Measurements from ENCODE around the gene GNB5.
A peak's percentile ranks its signal among the peaks of the same experiment; 100 is the strongest.
"Not testable (repeated sequence)": the region's sequence is repeated elsewhere in the genome, so short reads cannot be mapped to it uniquely, and the experiment has no call there.

The GNB5 gene

GRCh38 chr15:52109559-52110451 is 81.4 kb downstream of the GNB5 start:
- no peak for DNase-seq

DNA sequence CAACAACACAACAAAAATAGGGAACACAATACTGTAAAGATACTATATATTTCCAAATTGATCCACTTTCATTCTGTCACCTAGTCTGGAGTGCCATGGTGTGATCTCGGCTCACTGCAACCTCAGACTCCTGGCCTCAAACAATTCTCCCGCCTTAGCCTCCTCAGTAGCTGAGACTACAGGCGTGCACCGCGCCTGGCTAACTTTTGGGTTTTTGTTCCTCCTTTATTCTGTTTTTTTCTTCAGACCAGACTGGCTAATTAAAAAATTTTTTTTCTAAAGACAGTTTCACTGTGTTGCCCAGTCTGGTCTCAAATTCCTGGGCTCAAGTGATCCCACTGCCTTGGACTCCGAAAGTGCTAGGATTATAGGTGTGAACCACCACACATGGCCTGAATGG is 84.0 kb downstream of the GNB5 start:
- no peak for DNase-seq

DNA sequence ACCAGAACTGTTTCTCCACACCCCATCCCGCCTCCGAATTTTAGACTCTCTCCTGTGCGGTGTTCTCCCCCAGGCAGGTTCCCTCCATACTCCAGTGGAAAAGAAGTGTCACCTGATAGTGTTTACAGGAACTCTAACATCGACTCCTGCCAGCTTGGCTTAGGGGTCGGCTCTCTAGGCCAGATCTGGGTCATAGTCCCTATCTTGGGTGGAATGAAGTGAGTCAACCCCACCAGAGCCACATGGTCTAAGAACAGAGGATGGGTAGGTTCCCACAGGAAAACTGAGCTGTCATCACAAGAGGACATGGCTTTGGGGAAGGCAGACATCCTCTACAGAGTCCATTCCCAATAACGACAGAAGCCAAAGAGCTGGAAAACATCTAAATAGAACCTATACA is 84.6 kb downstream of the GNB5 start:
- no peak for DNase-seq

- no peak for DNase-seq
These were observed 85.3 kb downstream of the GNB5 start for GRCh38 chr15:52105846-52106245.

DNA sequence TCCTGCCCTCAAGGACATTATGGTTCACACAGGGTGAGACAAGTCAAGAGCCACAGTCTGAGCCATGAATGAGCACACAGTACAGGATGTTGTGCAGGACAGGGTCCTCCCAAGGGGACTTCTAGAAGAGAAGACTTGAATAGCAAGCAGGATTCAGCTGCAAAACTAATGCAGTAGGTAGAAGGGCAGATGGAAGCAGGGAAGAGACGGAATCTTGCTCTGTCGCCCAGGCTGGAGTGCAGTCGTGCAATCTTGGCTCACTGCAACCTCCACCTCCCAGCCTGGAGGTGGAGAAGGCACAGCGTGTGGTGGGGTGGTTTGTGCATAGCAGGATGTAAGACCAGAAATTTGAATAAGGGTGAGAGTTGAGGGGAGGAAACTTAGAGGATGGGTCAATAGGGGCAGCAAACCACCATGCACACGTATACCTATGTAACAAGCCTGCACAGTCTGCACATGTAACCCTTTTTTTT is 86.6 kb downstream of the GNB5 start:
- no peak for DNase-seq

- no peak for DNase-seq
These were observed 87.7 kb downstream of the GNB5 start for GRCh38 chr15:52103217-52104207.

DNA sequence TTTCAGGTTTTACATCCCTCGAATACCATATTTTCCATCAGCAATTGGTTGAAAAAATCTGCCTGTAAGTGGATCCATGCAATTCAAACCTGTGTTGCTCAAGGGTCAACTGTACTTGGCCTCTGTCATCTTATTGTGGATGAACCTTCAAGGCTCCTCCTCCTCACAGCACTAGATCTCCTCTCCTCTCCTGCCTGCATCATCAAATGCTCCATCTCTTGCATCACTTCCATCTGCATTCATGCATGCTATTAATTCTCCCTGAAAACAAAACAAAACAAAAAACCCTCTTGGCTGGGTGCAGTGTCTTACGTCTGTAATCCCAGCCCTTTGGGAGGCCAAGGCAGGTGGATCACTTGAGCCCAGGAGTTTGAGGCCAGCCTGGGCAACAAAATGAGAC is 88.7 kb downstream of the GNB5 start:
- peak; percentile 31 for DNase-seq

GRCh38 chr15:52101542-52102323 is 89.5 kb downstream of the GNB5 start:
- DNase-seq = no peak

- DNase-seq = no peak
These were observed 90.3 kb downstream of the GNB5 start for GRCh38 chr15:52100807-52101442.

- DNase-seq = no peak
These were observed 91.4 kb downstream of the GNB5 start for GRCh38 chr15:52099651-52100272.

GRCh38 chr15:52098323-52098722 is 92.9 kb downstream of the GNB5 start:
- DNase-seq = no peak

DNA sequence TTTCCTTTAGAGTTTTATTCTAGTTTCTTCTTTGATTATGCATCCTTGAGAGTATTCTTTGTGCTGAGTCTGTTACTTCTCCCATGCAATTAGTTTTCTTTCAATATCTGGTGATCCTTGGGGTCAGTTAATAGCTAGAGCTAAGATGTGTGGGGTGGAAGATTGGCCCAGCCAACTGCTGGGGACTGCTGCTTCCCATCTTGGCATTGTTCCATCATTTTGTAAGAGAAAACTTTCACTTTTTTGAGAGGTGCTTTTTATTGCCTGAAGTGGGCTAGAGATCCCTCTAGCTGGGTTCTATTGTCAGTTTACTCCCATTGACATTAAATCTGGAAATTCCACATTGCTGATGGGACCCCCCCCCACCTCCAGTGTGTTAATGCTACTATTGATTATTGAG is 94.0 kb downstream of the GNB5 start:
- no peak for DNase-seq

DNA sequence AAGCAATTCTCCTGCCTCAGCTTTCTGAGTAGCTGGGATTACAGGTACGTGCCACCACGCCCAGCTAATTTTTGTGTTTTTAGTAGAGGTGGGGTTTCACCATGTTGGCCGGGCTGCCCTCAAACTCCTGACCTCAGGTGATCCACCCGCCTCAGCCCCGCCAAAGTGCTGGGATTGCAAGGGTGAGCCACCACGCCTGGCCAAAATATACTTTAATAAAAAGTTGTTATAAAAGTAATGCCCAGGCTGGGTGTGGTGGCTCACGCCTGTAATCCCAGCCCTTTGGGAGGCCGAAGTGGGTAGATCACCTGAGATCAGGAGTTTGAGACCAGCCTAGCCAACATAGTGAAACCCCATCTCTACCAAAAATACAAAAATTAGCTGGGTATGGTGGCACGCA is 94.7 kb downstream of the GNB5 start:
- DNase-seq = not testable (repeated sequence)

- no peak for DNase-seq
These were observed 95.5 kb downstream of the GNB5 start for GRCh38 chr15:52095597-52096262.

- DNase-seq = no peak
These were observed 96.2 kb downstream of the GNB5 start for GRCh38 chr15:52094811-52095584.

DNA sequence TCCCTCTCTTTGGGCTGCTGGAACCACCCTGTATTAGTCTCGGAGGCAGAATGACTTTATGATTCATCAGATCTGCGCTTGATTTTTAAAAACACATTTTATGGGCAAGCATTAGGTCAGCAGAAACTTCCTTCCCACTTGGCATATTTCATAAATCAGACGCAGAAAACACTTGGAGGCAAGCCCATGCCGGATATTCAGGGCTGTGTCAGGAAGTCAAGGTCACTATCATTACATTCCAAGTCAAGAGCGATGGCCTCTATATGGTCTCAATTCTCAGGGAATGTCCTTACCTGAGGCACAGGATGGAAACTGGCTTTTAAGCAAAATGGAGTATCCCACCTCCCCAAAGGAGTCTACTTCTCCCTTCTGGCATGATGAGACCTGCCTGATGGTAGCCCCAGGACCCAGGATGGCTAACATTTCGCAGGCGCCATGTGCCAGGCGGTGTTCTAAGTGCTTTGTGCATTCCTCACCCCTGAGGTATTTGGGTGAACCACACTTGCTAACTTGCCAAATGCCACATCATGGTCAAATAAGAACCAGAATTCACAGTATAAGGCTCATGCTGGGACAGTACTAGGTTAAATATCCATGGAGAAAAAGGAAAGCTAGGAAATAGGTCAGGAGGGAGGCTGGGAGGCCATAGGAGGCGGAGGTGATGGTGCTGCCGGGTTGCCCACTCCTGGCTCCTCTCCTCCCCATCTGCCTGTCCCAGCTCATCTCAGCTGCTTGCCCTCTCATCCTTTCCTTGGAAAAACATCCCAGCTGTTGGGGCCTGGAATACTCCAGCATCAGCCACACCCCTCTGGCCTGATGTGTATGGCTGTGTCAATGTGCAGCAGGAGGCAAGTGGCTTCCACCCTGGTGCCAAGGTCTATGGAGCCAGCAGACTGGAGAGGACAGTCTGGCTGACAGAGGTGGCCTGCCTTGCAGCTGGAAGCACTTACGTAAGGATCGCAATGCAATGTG is 97.4 kb downstream of the GNB5 start:
- DNase-seq = no peak

DNA sequence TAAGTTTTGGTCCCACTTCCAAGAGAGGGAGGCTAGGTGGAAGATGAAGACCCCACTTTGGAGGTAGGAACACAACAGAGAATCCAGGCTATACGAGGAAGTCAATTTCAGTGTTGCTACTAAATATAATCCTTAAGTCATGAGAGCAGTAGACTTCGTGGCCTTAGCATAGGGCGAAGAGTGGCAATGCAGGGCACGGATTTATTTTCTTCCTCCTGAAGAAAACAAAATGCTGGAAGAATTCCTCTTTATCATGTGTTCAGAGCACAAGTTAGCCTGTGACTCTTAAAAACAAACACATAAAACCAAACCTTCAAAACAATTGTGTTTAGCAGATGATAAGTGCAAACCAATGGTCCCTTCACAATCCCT is 98.0 kb downstream of the GNB5 start:
- DNase-seq = no peak

GRCh38 chr15:52090193-52090592 is 101.0 kb downstream of the GNB5 start:
- no peak for DNase-seq
